Ovary (tissue), 9 donors: ENCODE measurements around the gene SLC12A3. TPM values are rescaled to one million over a fixed set of nuclear protein-coding genes. Genes with fewer than 3 reads are reported as not detected.

Experiments used
- DNase-seq, 5 donors: peaks; one replicate each; pipeline ENCODE4 v3.0.0-alpha.2; 2019 to 2020
- H3K27ac ChIP-seq, 2 donors: fragments of 200-600 bp; one replicate each; pipeline versions ENCODE4 v1.5.1 to v1.8.0; 2019 to 2022
- H3K27me3 ChIP-seq: fragments of 200-600 bp; one replicate; pipeline ENCODE4 v1.8.0; 2022
- H3K36me3 ChIP-seq: fragments of 200-600 bp; sonication (generic); one replicate; pipeline ENCODE4 v1.5.1; 2019
- H3K4me1 ChIP-seq: one replicate; pipeline ENCODE4 v1.8.1; 2013; ENCODE audit warnings: mild to moderate bottlenecking, moderate library complexity; ENCODE audit not compliant: insufficient read depth
- H3K4me3 ChIP-seq: fragments of 200-600 bp; sonication (generic); one replicate; pipeline ENCODE4 v1.5.1; 2017
- H3K9me3 ChIP-seq, 2 donors: fragments of 200-600 bp in 1 of 2; sonication (generic) in 1 of 2; one replicate each; pipeline versions ENCODE4 v1.5.1 to v1.8.1; 2013 to 2019; ENCODE audit warnings: mild to moderate bottlenecking in 1 of 2, moderate library complexity in 1 of 2
- CTCF ChIP-seq, 3 donors: fragments of 450-650 bp in 2 of 3; fragments of 200-600 bp in 1 of 3; IDR thresholded peaks; one replicate each; pipeline versions ENCODE4 v1.5.1 to v1.8.0; 2016 to 2022; ENCODE audit warnings: antibody characterized with exemption in 3 of 3, mild to moderate bottlenecking in 1 of 3
- EP300 ChIP-seq: sonication (generic); formaldehyde crosslinking; IDR thresholded peaks from one replicate; pipeline ENCODE4 v1.6.1; 2017; ENCODE audit warnings: antibody characterized with exemption
- POLR2A ChIP-seq: fragments of 450-650 bp; IDR thresholded peaks from one replicate; pipeline ENCODE4 v1.6.1; 2017; ENCODE audit warnings: antibody characterized with exemption, mild to moderate bottlenecking, moderate library complexity
- WGBS, 3 donors: extraction: QIAGEN DNeasy Blood & Tissue Kit in 1 of 3; methylation state at CpG; one replicate each; pipeline versions ENCODE4 v1.1.5 to v1.1.7; 2013 to 2017; 5-methylcytosine and 5-hydroxymethylcytosine counted together
- intact Hi-C, 4 donors: fragments of 100-400 bp; cut with DNase I; formaldehyde crosslinking; loops; one replicate each; pipeline versions ENCODE4 v1.11.0 to v1.15.1; 2022 to 2023
- polyA plus RNA-seq, 2 donors: library from polyadenylated mRNA; stranded (reverse); fragments of 200-250 nt in 1 of 2; fragments of 350-450 nt in 1 of 2; fragmentation: Illumina TruSeq in 1 of 2; extraction: RNeasy Lipid Tissue Mini Kit (QIAGEN cat#74804) in 1 of 2; gene quantifications; one replicate each; pipeline ENCODE4 v1.2.3, GENCODE V29; 2013 to 2014
- total RNA-seq, 7 donors: library from RNA; depleted of rRNA in 2 of 7; stranded (reverse); fragments of >200 nt in 2 of 7; fragmentation: NEBNext Ultra II Directional in 3 of 7; extraction: Animal tissue kit (Norgen Biotek cat#: 25700) in 3 of 7; gene quantifications; one replicate each; pipeline versions ENCODE4 v1.1.0 to v1.2.4, GENCODE V29; 2016 to 2023
- donor health status: DM: no; HTN: no; CAD: no; lungs with moderate emphysema.
- donor health status: DM: no; HTN: no; CAD: no.
- donor health status: Bipolar disorder and iron deficiency.
- donor health status: DM: yes; HTN: yes; CAD: no.
- donor health status: DM: no; HTN: no; CAD: no.
- donor health status: DM: yes; HTN: yes; CAD: no.

Gene SLC12A3
- total and polyA plus RNA-seq, 9 donors = 0.04 to 0.37 TPM; not detected in 7

- H3K27ac ChIP-seq = no peak overlapping the region
- no peak for DNase-seq
- 88 to 93% (median 89%) methylated on average over 7 of the region's 7 CpGs for WGBS, 3 donors
- H3K4me3 ChIP-seq = no peak overlapping the region
- intact Hi-C loops = loop anchor here in 3 of 4 donors (5.0 kb wide), 1 partner anchor 83 kb away; the partner anchor contains the start of gene SLC12A3 (in 3 of the 3)
- H3K9me3 ChIP-seq = no peaks in the 10 kb centered on the region
- no peaks in the 10 kb centered on the region for H3K27me3 ChIP-seq
- no peaks in the 10 kb centered on the region for H3K36me3 ChIP-seq
- TF ChIP-seq EP300 (no peak), POLR2A (no peak), CTCF (IDR thresholded peaks at IDR 0.05) (no peak)
- H3K4me1 ChIP-seq = peaks cover 1% of the 10 kb centered on the region
Observed at GRCh38 chr16:56950455-56950854, 85.4 kb downstream of the SLC12A3 start.

GRCh38 chr16:56950881-56951771 is 86.1 kb downstream of the SLC12A3 start:
- peak; percentile 39 to 73 (median 52) for DNase-seq
- Histone ChIP-seq H3K27me3 (no peaks in the 10 kb centered on the region), H3K27ac (no peak overlapping the region), H3K4me1 (no peaks in the 10 kb centered on the region), H3K4me3 (no peak overlapping the region), H3K36me3 (no peaks in the 10 kb centered on the region), H3K9me3 (no peaks in the 10 kb centered on the region)
- 56 to 62% (median 57%) methylated on average over 15 of the region's 15 CpGs for WGBS, 3 donors
- intact Hi-C loops = loop anchor here in 3 of 4 donors (5.0 kb wide), 1 partner anchor 84 kb away; the partner anchor contains the start of gene SLC12A3 (in 3 of the 3)
- TF ChIP-seq EP300 (no peak), CTCF (IDR thresholded peaks at IDR 0.05) (peak in 2 of 3 donors; percentile 28 to 42)

GRCh38 chr16:56953006-56953405 is 88.0 kb downstream of the SLC12A3 start:
- no peaks in the 10 kb centered on the region for H3K27me3 ChIP-seq
- intact Hi-C loops = loop anchor here in 3 of 4 donors (5.0 kb wide), 1 partner anchor 86 kb away; the partner anchor contains the start of gene SLC12A3 (in 3 of the 3)
- no peak overlapping the region for H3K27ac ChIP-seq
- no peaks in the 10 kb centered on the region for H3K9me3 ChIP-seq
- WGBS, 3 donors = 81 to 92% (median 85%) methylated on average over 6 of the region's 6 CpGs
- H3K4me1 ChIP-seq = no peaks in the 10 kb centered on the region
- no peaks in the 10 kb centered on the region for H3K36me3 ChIP-seq
- TF ChIP-seq POLR2A = no peak
- no peak for TF ChIP-seq EP300
- TF ChIP-seq CTCF (IDR thresholded peaks at IDR 0.05) = no peak
- DNase-seq = peak in 1 of 5 donors; percentile 21
- H3K4me3 ChIP-seq = no peak overlapping the region

- peaks cover 5% of the 10 kb centered on the region for H3K4me1 ChIP-seq
- H3K27me3 ChIP-seq = no peaks in the 10 kb centered on the region
- H3K36me3 ChIP-seq = no peaks in the 10 kb centered on the region
- H3K27ac ChIP-seq = no peak overlapping the region
- TF ChIP-seq EP300 (no peak), POLR2A (no peak), CTCF (IDR thresholded peaks at IDR 0.05) (no peak)
- WGBS, 3 donors = 89 to 91% (median 90%) methylated on average over 4 of the region's 4 CpGs
- H3K4me3 ChIP-seq = no peak overlapping the region
- intact Hi-C loops = no loop called here
- DNase-seq = no peak
- H3K9me3 ChIP-seq = no peaks in the 10 kb centered on the region
Observed at GRCh38 chr16:56956076-56956475, 91.1 kb downstream of the SLC12A3 start.
